Progenitor cell of endocrine pancreas (in vitro differentiated cells): ENCODE measurements around the gene MEIS2. TPM values are rescaled to one million over a fixed set of nuclear protein-coding genes. Genes with fewer than 3 reads are reported as not detected.

Experiments used
- DNase-seq: peaks from one replicate; pipeline ENCODE4 v3.0.0; 2021; ENCODE audit warnings: low spot score; ENCODE audit not compliant: unreplicated experiment
- H3K27ac Mint-ChIP-seq: 2 replicates; pipeline ENCODE4 v1.8.0; 2021; ENCODE audit warnings: mild to moderate bottlenecking, moderate library complexity, mixed read lengths
- H3K27me3 Mint-ChIP-seq: 2 replicates; pipeline ENCODE4 v1.8.0; 2021; ENCODE audit warnings: mixed read lengths
- H3K36me3 Mint-ChIP-seq: 2 replicates; pipeline ENCODE4 v1.8.0; 2022; ENCODE audit warnings: mixed read lengths; ENCODE audit not compliant: insufficient read depth
- H3K4me1 Mint-ChIP-seq: 2 replicates; pipeline ENCODE4 v1.8.0; 2021; ENCODE audit warnings: low read depth, mixed read lengths
- H3K4me3 Mint-ChIP-seq: 2 replicates; pipeline ENCODE4 v1.8.0; 2021; ENCODE audit warnings: low read depth, mild to moderate bottlenecking, moderate library complexity, mixed read lengths
- H3K9me3 Mint-ChIP-seq: 2 replicates; pipeline ENCODE4 v1.8.0; 2021; ENCODE audit warnings: low read depth, mixed read lengths
- total RNA-seq: library from RNA; stranded (reverse); gene quantifications from 2 replicates; pipeline ENCODE4 v1.2.1, GENCODE V29; 2021
- TF ChIP-seq, protein P1 (sequence below): fragments of 200-600 bp; sonication (generic); IDR thresholded peaks from one replicate; pipeline ENCODE4 v1.5.0; 2021; ENCODE audit warnings: antibody characterized with exemption, mild to moderate bottlenecking; ENCODE audit not compliant: unreplicated experiment

Gene MEIS2
- total RNA-seq, 1 donor from 2014 or later, result 133 TPM

DNA sequence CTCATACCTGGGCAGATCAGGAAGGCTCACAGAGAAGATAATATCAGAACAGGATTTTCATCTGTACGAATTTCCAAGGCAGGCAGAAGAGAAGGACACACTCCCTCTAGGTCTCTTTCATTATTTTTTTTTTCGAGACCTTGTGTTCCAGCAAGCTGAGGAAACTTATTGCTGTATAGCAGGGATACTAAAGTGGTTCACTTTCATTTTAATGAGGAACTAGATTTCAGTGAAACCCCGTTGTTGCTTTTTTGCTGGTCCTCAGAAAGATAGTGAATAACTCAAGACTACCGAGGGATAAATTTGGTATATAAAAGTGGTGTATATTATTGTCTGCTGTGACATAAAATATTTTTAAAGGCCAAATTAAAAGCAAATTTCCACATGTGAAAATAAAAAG, 24.6 kb downstream of the MEIS2 start:
- DNase-seq, result no peak
- no peak overlapping the region for H3K27ac Mint-ChIP-seq
- TF ChIP-seq, protein P1, sequence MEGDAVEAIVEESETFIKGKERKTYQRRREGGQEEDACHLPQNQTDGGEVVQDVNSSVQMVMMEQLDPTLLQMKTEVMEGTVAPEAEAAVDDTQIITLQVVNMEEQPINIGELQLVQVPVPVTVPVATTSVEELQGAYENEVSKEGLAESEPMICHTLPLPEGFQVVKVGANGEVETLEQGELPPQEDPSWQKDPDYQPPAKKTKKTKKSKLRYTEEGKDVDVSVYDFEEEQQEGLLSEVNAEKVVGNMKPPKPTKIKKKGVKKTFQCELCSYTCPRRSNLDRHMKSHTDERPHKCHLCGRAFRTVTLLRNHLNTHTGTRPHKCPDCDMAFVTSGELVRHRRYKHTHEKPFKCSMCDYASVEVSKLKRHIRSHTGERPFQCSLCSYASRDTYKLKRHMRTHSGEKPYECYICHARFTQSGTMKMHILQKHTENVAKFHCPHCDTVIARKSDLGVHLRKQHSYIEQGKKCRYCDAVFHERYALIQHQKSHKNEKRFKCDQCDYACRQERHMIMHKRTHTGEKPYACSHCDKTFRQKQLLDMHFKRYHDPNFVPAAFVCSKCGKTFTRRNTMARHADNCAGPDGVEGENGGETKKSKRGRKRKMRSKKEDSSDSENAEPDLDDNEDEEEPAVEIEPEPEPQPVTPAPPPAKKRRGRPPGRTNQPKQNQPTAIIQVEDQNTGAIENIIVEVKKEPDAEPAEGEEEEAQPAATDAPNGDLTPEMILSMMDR, result no peak
- no peak overlapping the region for H3K4me3 Mint-ChIP-seq
- no peaks in the 10 kb centered on the region for H3K9me3 Mint-ChIP-seq
- H3K27me3 Mint-ChIP-seq, result no peaks in the 10 kb centered on the region
- peaks cover 30% of the 10 kb centered on the region for H3K4me1 Mint-ChIP-seq
- H3K36me3 Mint-ChIP-seq, result peaks cover 36% of the 10 kb centered on the region

DNA sequence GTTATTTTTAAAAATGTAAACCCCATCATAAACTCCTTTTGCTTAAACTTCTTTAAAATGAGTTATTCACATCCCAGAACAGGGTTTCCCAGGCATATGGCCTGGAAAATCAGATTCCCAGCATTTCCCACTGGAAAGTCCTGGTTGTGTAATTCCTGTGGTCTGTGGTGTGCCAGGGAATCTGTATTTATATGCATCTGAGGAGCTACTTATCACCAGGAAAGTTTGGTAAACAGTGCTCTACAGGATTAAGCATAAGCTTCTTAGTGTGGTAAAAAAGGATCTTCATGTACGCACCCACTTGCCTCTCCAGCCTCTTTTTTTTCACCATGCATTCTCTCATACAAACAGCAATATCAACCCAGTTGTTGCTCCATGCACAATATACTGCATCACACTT, 28.2 kb downstream of the MEIS2 start:
- Mint-ChIP-seq H3K27ac (no peak overlapping the region), H3K36me3 (peaks cover 46% of the 10 kb centered on the region), H3K4me3 (no peak overlapping the region), H3K4me1 (peaks cover 14% of the 10 kb centered on the region), H3K27me3 (no peaks in the 10 kb centered on the region), H3K9me3 (no peaks in the 10 kb centered on the region)
- TF ChIP-seq, protein P1, result no peak
- no peak for DNase-seq

DNA sequence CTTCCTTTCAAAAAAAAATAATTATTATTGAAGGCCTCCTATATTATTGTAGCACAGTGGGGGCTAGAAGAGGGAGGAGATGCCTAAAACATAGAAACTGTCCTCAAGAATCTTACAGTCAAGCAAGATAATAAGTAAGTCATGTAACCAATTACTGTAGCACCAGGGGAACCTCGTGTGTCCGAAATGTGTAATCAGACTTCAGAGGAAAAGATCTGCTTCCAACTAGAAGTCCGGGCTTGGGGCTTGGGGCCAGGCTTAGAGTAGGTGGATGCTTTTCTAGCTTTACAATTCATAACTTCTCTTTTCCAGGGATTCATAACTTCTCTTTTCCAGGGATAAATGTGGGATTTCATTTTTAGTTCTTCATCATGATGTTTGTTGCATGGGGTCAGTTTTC, 29.2 kb downstream of the MEIS2 start:
- TF ChIP-seq, protein P1, result no peak
- H3K4me3 Mint-ChIP-seq, result no peak overlapping the region

DNA sequence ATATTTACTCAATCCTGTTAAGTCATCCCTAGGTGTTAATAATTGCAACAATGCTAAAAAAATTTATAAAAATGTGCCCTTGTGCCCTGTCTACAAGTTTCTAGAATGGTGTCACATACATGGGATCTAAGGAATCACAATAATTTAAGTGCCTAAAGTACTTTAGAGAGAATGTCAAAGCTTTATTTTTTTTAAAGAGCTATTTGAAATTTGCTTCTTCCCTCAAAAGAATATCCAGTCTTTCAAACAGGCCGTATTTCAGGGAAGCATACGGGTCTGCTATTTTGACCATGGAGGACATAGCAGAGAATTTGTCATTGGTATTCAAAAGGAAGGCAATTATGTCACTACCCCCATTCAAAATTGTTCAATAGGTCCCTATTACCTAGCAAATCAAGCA, 29.7 kb downstream of the MEIS2 start:
- Mint-ChIP-seq H3K27me3 (no peaks in the 10 kb centered on the region), H3K9me3 (no peaks in the 10 kb centered on the region), H3K4me1 (peaks cover 12% of the 10 kb centered on the region), H3K4me3 (no peak overlapping the region), H3K36me3 (peaks cover 45% of the 10 kb centered on the region), H3K27ac (no peak overlapping the region)
- no peak for DNase-seq
- TF ChIP-seq, protein P1, result no peak

More for the DNA sequence above, 29.2 kb downstream of the MEIS2 start:
- Mint-ChIP-seq H3K9me3 (no peaks in the 10 kb centered on the region), H3K4me1 (peaks cover 12% of the 10 kb centered on the region), H3K27me3 (no peaks in the 10 kb centered on the region), H3K36me3 (peaks cover 47% of the 10 kb centered on the region), H3K27ac (peak overlapping the region; percentile 25)
- DNase-seq, result no peak

DNA sequence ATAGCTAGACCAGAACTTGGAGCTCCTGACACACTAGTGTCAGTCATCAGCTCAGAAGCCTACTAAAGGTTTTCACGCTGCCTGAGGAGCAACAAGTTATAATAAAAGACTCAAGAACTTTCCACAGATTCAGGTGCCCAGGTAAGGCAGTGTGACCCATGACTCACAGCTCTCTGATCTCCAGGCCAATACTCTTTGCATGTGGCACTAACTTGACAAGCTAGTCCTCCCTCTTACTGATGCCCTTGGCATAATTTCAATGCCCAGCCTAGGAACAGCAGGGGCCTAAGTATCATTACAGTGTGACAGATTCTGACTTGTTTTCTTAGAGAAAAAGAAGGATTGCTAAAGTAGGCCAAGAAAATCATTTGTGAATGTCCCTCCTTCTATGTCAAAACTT, 38.4 kb downstream of the MEIS2 start:
- peak overlapping the region; percentile 53 for H3K27ac Mint-ChIP-seq
- H3K4me3 Mint-ChIP-seq, result no peak overlapping the region
- no peak for DNase-seq
- H3K27me3 Mint-ChIP-seq, result no peaks in the 10 kb centered on the region
- TF ChIP-seq, protein P1, result no peak
- H3K9me3 Mint-ChIP-seq, result no peaks in the 10 kb centered on the region
- H3K36me3 Mint-ChIP-seq, result peaks cover 16% of the 10 kb centered on the region
- peaks cover 19% of the 10 kb centered on the region for H3K4me1 Mint-ChIP-seq
